K562 (cell line): ENCODE results near the gene MRGPRD. TPM values are rescaled to one million over a fixed set of nuclear protein-coding genes. Genes with fewer than 3 reads are reported as not detected.
A peak's percentile ranks its signal among the peaks of the same experiment; 100 is the strongest.

ENCODE experiments used
- ATF7 ChIP-seq: fragments of 450-650 bp; IDR thresholded peaks from 2 replicates; pipeline ENCODE4 v1.7.1; 2014; ENCODE audit warnings: mild to moderate bottlenecking, moderate library complexity
- CBFA2T3 ChIP-seq: fragments of 450-650 bp; IDR thresholded peaks from 2 replicates; pipeline ENCODE4 v1.6.1; 2017
- GABPA ChIP-seq: fragments of 200-800 bp; sonication (Bioruptor generic); conservative IDR thresholded peaks from 2 replicates; pipeline ENCODE4 v1.6.1; 2016; ENCODE audit warnings: low read depth, missing genetic modification characterization, missing compliant biosample characterization
- NCOR1 ChIP-seq: fragments of 450-650 bp; IDR thresholded peaks from 2 replicates; pipeline ENCODE4 v1.6.1; 2016; ENCODE audit warnings: mild to moderate bottlenecking, moderate library complexity
- PKNOX1 ChIP-seq: fragments of 450-650 bp; IDR thresholded peaks from 2 replicates; pipeline ENCODE4 v1.6.1; 2016
- PRDM10 ChIP-seq: fragments of 450-650 bp; IDR thresholded peaks from 2 replicates; pipeline ENCODE4 v1.6.1; 2018; ENCODE audit not compliant: partially characterized antibody
- TOE1 ChIP-seq, 2 experiments: fragments of 450-650 bp in 1 of 2; sonication (generic) in 1 of 2; formaldehyde crosslinking in 1 of 2; IDR thresholded peaks; 2 replicates each; pipeline versions ENCODE4 v1.7.1 to v1.8.0; 2016 to 2022; ENCODE audit warnings: borderline replicate concordance in 2 of 2, mild to moderate bottlenecking in 2 of 2, antibody characterized with exemption in 1 of 2, inconsistent platforms in 1 of 2, low read depth in 1 of 2, missing genetic modification reagents in 1 of 2, moderate library complexity in 1 of 2
- polyA plus RNA-seq, 8 experiments: library from polyadenylated mRNA; depleted of rRNA in 4 of 8; stranded (reverse) in 5 of 8; unstranded in 3 of 8; fragments of >200 nt; fragmentation: Nextera tagmentation in 2 of 8; fragmentation: Illumina TruSeq in 1 of 8; extraction: Ambion mirVana in 2 of 8; extraction: Trizol in 1 of 8; gene quantifications; 2 replicates each; pipeline versions ENCODE4 v1.2.1 to v1.2.3, GENCODE V29; 2011 to 2014; ENCODE audit warnings: inconsistent platforms in 1 of 8, missing spikeins in 1 of 8
- total RNA-seq, 7 experiments: library from RNA; depleted of rRNA in 6 of 7; stranded (reverse); fragments of >200 nt in 6 of 7; fragmentation: Illumina TruSeq in 2 of 7; extraction: Trizol in 2 of 7; gene quantifications; 2 replicates each; pipeline versions ENCODE4 v1.2.1 to v1.2.3, GENCODE V29; 2011 to 2021; ENCODE audit warnings: low replicate concordance in 1 of 7

Gene MRGPRD
- total and polyA plus RNA-seq, 9 of the 15 experiments (the other 6 are each of a cell fraction or from before 2014, with no cell fraction given) = not detected

- TF ChIP-seq PKNOX1 (peak; percentile 52), NCOR1 (0 out of 2 replicates have a peak, but pooled peaks have one; percentile 5), GABPA (tag) (peak; percentile 31; the same call in 1 of the 2 replicates), CBFA2T3 (peak; percentile 37; the same call in 1 of the 2 replicates), TOE1 (IDR thresholded peaks at IDR 0.05; ENCODE audit: borderline replicate concordance) (no peak), TOE1 (CRISPR knock-in tag; IDR thresholded peaks at IDR 0.05; ENCODE audit: borderline replicate concordance, low read depth) (no peak), PRDM10 (peak; percentile 53), ATF7 (peak; percentile 46; the same call in 1 of the 2 replicates)
Measured at GRCh38 chr11:68954836-68955606, 25.8 kb downstream of the MRGPRD start (continued).
